ENCODE data around the gene CHRM4.

Gene CHRM4

GRCh38 chr11:46402957-46403902 is 11.7 kb upstream of the CHRM4 start:
- FAIRE-seq: no peak

- no peak for FAIRE-seq
Observed at GRCh38 chr11:46397526-46397925, 6.0 kb upstream of the CHRM4 start.

- no peak for FAIRE-seq
Observed at GRCh38 chr11:46393759-46394158, 2.2 kb upstream of the CHRM4 start.

GRCh38 chr11:46393231-46393616 is 1.6 kb upstream of the CHRM4 start:
- FAIRE-seq: no peak

GRCh38 chr11:46392421-46393230 is 1.1 kb upstream of the CHRM4 start:
- no peak for FAIRE-seq

GRCh38 chr11:46391186-46391577 is 394 bp downstream of the CHRM4 start:
- FAIRE-seq: no peak

- FAIRE-seq: no peak
Observed at GRCh38 chr11:46390331-46391171, 1.0 kb downstream of the CHRM4 start.

- no peak for FAIRE-seq
Observed at GRCh38 chr11:46389450-46390330, 1.9 kb downstream of the CHRM4 start.

GRCh38 chr11:46388619-46389449 is 2.7 kb downstream of the CHRM4 start:
- no peak for FAIRE-seq

GRCh38 chr11:46387919-46388618 is 3.5 kb downstream of the CHRM4 start:
- FAIRE-seq: no peak

- FAIRE-seq: no peak
Observed at GRCh38 chr11:46387456-46387855, 4.1 kb downstream of the CHRM4 start.

- no peak for FAIRE-seq
Observed at GRCh38 chr11:46386674-46387073, 4.9 kb downstream of the CHRM4 start.

- no peak for FAIRE-seq
Observed at GRCh38 chr11:46386005-46386578, 5.5 kb downstream of the CHRM4 start.

GRCh38 chr11:46385169-46386004 is 6.2 kb downstream of the CHRM4 start:
- no peak for FAIRE-seq

GRCh38 chr11:46383974-46384701 is 7.4 kb downstream of the CHRM4 start:
- FAIRE-seq: no peak

- no peak for FAIRE-seq
Observed at GRCh38 chr11:46383404-46383758, 8.2 kb downstream of the CHRM4 start.

- FAIRE-seq: no peak
Observed at GRCh38 chr11:46382646-46383403, 8.8 kb downstream of the CHRM4 start.

Data from islet of Langerhans (tissue), 1 donor.